ENCODE measurements around the gene TTC22.

DNA sequence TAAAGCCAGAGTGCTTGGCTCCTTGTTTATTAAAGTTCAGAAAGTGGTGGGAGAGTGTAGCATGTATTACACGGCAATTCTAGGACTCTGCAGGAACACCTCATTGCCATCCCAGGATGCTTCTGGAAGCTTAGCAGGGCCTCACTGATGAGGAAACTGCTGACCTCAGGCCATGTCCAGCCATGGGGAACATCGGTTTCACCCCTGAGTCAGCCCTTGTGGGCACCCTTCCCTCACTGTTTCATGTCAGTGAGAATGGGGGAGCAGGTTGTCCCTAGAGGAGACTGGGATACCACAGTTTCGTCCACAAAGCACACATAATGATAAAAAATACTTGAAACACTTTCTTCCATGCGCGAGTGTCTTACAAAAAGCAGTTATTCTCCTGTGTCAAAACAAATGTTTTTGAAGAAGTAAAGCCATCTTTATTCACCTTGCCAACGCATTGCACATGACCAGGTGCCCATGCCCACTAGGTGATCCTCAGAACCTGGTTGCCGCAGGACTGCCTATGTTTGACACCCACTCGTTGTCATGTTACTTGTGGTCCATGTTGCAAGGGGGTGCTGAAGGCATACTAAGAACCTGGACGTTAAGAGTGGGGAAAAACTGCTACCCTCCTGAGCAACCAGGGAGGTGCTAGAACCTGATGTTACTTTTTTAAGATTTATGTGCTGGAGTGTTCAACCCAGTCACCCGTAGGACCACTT lies 41.2 kb upstream of the TTC22 start:
- TF ChIP-seq, protein P1, sequence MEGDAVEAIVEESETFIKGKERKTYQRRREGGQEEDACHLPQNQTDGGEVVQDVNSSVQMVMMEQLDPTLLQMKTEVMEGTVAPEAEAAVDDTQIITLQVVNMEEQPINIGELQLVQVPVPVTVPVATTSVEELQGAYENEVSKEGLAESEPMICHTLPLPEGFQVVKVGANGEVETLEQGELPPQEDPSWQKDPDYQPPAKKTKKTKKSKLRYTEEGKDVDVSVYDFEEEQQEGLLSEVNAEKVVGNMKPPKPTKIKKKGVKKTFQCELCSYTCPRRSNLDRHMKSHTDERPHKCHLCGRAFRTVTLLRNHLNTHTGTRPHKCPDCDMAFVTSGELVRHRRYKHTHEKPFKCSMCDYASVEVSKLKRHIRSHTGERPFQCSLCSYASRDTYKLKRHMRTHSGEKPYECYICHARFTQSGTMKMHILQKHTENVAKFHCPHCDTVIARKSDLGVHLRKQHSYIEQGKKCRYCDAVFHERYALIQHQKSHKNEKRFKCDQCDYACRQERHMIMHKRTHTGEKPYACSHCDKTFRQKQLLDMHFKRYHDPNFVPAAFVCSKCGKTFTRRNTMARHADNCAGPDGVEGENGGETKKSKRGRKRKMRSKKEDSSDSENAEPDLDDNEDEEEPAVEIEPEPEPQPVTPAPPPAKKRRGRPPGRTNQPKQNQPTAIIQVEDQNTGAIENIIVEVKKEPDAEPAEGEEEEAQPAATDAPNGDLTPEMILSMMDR (conservative IDR thresholded peaks at IDR 0.05; ENCODE audit: low read depth, low read length), result no peak
- TF ChIP-seq MAZ (IDR thresholded peaks at IDR 0.05; ENCODE audit: borderline replicate concordance, low read depth, low read length) (no peak), POLR2A (IDR thresholded peaks at IDR 0.05; ENCODE audit: low read depth, low read length) (no peak), CHD1 (IDR thresholded peaks at IDR 0.05; ENCODE audit: low read depth, low read length) (no peak), SMC3 (IDR thresholded peaks at IDR 0.05; ENCODE audit: low read depth, low read length) (no peak), CEBPB (IDR thresholded peaks at IDR 0.05; ENCODE audit: low read depth, low read length) (no peak), MXI1 (IDR thresholded peaks at IDR 0.05; ENCODE audit: borderline replicate concordance, low read depth, low read length) (no peak), RAD21 (IDR thresholded peaks at IDR 0.05; ENCODE audit: low read length) (no peak), MAFK (IDR thresholded peaks at IDR 0.05; ENCODE audit: low read depth, low read length) (no peak), RCOR1 (IDR thresholded peaks at IDR 0.05; ENCODE audit: insufficient replicate concordance, low read length) (no peak)
- TF ChIP-seq, protein P2, sequence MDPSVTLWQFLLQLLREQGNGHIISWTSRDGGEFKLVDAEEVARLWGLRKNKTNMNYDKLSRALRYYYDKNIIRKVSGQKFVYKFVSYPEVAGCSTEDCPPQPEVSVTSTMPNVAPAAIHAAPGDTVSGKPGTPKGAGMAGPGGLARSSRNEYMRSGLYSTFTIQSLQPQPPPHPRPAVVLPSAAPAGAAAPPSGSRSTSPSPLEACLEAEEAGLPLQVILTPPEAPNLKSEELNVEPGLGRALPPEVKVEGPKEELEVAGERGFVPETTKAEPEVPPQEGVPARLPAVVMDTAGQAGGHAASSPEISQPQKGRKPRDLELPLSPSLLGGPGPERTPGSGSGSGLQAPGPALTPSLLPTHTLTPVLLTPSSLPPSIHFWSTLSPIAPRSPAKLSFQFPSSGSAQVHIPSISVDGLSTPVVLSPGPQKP (IDR thresholded peaks at IDR 0.05; ENCODE audit: borderline replicate concordance, low read depth, low read length), result no peak
- TF ChIP-seq, protein P3, sequence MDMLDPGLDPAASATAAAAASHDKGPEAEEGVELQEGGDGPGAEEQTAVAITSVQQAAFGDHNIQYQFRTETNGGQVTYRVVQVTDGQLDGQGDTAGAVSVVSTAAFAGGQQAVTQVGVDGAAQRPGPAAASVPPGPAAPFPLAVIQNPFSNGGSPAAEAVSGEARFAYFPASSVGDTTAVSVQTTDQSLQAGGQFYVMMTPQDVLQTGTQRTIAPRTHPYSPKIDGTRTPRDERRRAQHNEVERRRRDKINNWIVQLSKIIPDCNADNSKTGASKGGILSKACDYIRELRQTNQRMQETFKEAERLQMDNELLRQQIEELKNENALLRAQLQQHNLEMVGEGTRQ (IDR thresholded peaks at IDR 0.05; ENCODE audit: low read depth, low read length), result no peak

Data from IMR-90 (cell line).